SK-N-SH (cell line): ENCODE results near the gene BRD2.

Experiments used
- ELF1 ChIP-seq: IDR thresholded peaks from 2 replicates; pipeline ENCODE4 v1.4.0; 2012
- GABPA ChIP-seq: IDR thresholded peaks from 2 replicates; pipeline ENCODE4 v1.4.0; 2012; ENCODE audit warnings: low read depth, mild to moderate bottlenecking
- MXI1 ChIP-seq: IDR thresholded peaks from 2 replicates; pipeline ENCODE4 v1.6.1; 2012; ENCODE audit warnings: mild to moderate bottlenecking, low read depth, low read length, improper control_type of control experiment
- TF ChIP-seq, protein P1 (sequence below): fragments of 200-600 bp; sonication (generic); IDR thresholded peaks from 2 replicates; pipeline ENCODE4 v1.6.1; 2017; ENCODE audit warnings: antibody characterized with exemption, mild to moderate bottlenecking, moderate library complexity
- TF ChIP-seq, protein P2 (sequence below): IDR thresholded peaks from 2 replicates; pipeline ENCODE4 v1.6.1; 2012; ENCODE audit warnings: mild to moderate bottlenecking, low read depth, low read length, moderate library complexity

DNA sequence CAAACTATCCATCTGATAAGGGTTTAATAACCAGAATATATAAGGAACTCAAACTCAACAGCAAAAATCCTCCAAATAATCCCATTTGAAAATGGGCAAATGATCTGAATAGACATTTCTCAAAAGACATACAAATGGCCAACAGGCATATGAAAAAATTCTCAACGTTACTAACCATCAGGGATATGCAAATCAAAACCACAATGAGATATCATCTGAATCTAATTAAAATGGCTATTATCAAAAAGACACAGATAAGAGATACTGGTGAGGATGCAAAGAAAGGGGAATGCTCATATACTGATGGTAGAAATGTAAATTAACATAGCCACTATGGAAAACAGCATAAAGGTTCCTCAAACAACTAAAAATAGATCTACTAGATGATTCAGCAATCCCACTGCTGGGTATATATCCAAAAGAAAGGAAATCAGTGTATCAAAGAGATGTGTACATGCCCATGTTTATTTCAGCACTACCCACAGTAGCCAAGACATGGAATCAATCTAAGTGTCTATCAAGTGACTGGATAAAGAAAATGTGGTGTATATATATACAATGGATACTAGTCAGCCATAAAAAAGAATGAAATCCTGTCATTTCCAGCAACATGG, 6.1 kb upstream of the BRD2 start:
- TF ChIP-seq ELF1 (no peak), MXI1 (no peak), GABPA (no peak)
- TF ChIP-seq, protein P1, sequence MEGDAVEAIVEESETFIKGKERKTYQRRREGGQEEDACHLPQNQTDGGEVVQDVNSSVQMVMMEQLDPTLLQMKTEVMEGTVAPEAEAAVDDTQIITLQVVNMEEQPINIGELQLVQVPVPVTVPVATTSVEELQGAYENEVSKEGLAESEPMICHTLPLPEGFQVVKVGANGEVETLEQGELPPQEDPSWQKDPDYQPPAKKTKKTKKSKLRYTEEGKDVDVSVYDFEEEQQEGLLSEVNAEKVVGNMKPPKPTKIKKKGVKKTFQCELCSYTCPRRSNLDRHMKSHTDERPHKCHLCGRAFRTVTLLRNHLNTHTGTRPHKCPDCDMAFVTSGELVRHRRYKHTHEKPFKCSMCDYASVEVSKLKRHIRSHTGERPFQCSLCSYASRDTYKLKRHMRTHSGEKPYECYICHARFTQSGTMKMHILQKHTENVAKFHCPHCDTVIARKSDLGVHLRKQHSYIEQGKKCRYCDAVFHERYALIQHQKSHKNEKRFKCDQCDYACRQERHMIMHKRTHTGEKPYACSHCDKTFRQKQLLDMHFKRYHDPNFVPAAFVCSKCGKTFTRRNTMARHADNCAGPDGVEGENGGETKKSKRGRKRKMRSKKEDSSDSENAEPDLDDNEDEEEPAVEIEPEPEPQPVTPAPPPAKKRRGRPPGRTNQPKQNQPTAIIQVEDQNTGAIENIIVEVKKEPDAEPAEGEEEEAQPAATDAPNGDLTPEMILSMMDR, result no peak
- TF ChIP-seq, protein P2, sequence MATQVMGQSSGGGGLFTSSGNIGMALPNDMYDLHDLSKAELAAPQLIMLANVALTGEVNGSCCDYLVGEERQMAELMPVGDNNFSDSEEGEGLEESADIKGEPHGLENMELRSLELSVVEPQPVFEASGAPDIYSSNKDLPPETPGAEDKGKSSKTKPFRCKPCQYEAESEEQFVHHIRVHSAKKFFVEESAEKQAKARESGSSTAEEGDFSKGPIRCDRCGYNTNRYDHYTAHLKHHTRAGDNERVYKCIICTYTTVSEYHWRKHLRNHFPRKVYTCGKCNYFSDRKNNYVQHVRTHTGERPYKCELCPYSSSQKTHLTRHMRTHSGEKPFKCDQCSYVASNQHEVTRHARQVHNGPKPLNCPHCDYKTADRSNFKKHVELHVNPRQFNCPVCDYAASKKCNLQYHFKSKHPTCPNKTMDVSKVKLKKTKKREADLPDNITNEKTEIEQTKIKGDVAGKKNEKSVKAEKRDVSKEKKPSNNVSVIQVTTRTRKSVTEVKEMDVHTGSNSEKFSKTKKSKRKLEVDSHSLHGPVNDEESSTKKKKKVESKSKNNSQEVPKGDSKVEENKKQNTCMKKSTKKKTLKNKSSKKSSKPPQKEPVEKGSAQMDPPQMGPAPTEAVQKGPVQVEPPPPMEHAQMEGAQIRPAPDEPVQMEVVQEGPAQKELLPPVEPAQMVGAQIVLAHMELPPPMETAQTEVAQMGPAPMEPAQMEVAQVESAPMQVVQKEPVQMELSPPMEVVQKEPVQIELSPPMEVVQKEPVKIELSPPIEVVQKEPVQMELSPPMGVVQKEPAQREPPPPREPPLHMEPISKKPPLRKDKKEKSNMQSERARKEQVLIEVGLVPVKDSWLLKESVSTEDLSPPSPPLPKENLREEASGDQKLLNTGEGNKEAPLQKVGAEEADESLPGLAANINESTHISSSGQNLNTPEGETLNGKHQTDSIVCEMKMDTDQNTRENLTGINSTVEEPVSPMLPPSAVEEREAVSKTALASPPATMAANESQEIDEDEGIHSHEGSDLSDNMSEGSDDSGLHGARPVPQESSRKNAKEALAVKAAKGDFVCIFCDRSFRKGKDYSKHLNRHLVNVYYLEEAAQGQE, result no peak
